GM18519 (cell line): ENCODE data around the gene KDM4F.

Source experiments
- ATAC-seq: cut with Tn5 transposase; IDR thresholded peaks from one replicate; pipeline ENCODE4 v1.9.1; 2021; ENCODE audit warnings: mild to moderate bottlenecking, moderate library complexity; ENCODE audit not compliant: unreplicated experiment, low FRiP score

The KDM4F gene

DNA sequence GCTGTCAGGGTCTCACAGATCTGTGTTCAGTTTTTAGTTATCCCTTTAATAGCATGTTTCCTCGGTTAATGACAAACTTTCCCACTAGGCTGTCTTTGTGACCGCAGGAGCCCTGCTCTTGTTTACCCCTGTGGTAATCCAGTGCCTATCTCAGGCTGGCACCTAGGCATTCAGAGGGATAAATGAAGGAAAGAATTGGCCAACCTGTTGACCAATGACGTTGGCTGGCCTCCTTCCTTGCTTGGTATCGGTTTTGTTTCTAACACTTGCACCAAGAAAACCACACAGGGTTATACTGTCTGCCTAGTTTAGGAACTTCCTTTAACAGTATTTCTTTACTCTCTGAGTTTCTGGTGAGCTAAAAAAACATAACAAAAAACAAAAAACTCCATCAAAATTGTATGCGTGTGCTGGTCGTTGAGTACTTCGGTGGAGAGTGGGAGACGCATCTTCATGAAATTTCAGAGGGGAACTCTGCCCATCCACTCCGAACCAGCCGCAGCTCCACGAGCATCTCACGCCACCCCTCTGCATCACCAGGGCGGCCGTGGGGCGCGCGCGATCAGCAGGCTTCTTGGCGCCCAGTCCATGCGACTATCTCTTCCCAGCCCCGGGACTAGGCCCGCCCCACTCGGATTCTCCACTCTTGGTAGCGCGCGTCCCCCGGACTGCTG is 39.9 kb downstream of the KDM4F start:
- ATAC-seq, result peak; percentile 14

DNA sequence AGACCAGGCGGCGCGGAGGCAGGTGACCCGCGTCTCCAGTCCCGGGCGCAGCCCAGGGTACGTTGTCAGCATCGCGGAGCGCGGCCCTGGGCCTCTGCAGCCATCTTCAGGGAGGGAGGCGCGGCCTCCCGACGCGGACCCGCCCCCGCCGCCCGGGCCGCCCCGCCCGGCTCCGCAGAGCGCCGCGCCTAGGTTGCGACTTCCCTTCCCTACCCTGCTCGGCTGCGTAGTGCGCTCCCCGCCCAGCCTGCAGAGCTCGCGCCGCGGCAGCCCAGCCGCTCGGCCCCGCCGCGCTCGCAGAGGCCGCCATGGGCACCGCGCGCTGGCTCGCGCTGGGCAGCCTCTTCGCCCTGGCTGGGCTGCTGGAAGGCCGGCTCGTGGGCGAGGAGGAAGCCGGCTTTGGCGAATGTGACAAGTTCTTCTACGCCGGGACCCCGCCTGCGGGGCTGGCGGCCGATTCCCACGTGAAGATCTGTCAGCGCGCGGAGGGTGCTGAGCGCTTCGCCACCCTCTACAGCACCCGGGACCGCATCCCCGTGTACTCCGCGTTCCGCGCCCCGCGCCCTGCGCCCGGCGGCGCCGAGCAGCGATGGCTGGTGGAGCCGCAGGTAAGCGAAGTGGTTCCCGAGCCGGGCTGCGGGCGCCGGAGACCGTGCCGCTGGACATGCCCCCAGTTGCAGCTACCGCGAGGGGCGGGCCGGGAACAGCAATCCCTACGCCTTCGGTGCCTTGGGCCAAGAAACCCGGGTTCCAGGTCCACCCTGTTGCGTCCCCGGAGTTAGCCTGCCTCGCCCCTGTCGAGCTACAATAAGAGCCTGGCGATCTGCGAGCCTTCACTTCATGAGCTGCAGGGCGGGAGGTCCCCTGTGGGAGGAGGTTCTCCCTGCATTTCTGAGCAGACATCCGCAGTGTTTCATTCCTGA is 40.7 kb downstream of the KDM4F start, which contains the start of gene ENDOD1:
TSS of gene ENDOD1 (plus strand) at position 227 of the 923 bp plus-strand sequence. CDS start at position 309, 82 bp downstream.
- peak; percentile 87 for ATAC-seq

DNA sequence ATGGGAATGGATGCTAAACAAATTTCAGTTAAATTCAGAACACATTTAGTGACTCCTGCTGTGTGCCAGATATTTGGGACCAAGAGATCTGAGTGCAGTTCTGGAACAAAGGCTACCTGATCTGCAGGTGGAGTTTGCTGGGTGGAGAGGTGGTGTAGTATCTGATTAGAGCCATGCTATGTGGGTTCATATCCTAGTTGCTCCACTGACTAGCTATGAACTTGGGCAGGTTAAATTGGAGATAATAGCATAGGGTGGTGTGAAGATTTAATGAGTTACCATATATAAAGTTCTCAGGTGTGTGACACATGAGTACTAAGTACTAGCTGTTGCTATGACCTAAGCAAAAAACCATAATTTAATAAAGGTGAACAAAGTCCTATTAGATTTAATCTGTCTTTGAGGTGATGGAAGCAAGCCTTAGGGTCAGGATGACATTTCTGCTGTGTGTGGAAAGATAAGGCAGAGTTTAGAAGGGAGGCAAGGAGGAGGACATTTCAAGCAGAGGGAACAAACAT is 42.5 kb downstream of the KDM4F start:
- ATAC-seq, result no peak

DNA sequence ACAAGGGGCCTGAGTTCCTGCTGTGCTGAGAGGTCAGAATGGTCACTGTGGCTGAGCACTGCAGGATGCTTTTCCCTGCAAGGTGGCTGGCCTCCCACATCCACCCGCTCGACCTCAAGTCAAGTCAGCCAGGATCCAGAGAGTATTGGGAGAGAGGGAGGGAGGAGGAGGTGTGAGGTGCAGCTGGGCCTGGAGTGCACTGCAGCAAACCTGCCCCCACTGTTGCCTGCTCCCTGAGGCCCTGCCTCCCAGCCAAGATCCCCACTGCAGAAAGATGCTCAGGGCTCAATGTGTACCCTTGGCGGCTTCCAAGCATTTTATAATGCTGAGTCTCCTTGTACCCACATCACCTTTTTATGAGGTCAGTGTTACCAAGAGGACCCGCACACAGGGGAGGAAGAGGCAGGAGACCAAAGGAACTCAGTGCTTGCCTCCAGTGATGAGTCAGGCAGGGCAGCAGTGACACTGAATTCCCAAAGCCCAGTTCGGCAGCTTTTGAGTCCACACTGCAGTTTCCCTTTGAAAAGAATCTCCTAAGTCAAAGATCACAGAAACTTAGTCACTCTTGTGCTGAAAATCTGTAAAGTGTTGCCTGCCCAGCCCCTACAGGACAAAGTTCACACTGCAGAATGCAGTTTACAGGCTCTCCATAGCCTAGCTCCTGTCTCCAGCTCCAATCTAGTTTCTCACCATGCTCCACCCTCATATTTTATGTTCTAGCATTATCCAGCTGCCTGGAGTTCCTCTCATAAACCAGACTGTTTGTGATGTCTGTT is 43.5 kb downstream of the KDM4F start:
- no peak for ATAC-seq

DNA sequence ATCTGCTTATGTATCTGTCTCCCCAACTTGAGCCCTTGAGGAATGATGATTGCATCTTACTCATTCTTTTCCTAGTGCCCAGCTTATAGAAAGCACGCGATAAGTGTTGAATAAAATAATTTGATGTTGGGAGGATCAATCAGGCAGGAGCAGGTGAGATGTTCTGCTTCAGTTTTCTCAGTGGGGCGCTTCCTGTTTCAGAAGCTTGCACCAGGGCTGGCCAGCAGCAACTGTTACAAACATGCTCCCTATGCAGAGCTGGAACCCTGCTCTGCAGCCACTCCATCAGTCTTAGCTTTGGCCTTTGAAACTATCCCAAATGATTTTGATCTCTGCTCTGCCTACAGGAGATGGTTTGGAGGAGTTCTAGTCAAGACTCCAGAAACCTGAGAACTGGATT is 44.3 kb downstream of the KDM4F start:
- no peak for ATAC-seq

DNA sequence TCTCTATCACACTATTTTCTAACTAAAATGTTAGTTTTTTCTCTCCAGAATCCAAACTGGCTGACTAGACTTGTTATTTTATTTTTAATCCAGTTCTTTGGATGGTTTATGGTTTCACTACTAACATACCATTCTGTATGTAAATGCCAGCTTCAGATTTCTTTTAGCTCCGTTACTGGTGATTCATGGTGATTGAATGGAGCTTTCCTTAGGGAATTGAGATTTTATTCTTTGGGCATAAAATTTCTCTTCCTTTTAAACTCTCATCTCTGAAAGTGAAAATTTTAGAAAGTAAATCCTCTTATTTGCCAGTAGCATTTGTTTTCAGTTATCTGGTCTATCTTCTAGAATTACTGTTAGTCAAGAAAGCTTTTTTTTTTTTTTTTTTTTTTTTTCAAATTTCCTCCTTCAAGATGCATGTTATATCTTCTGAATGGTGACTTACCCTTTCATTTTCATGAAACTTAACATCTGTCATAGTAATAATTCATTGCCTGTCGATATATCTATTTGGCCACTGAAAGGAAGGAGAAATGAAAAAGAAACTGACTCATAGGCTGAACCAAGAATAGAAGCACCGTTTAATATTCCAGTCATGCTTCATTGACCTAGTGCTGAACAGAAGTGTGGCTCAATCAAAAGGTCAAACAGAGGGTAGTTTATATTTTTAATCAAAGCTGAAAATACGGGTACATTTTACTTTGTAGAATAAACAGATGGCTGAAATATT is 46.8 kb downstream of the KDM4F start:
- peak; percentile 94 for ATAC-seq

DNA sequence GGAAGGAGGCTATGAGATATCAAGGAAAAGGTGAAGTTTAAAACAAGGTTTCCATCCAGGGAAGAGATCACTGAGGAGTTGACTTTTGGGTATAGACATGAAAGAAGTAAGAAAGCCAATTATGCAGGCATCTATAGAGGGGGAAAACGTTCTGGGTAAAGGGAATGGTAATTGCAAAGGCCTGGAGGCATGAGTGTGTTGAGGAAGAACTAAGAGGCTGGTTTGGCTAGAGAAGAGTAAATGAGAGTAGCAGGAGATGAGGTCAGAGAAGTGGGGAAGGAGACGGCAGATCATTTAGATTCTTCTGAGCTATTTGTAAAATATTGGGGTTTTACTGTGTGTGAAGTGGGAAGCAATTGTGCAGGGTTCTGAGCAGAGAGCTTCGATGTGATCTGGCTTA is 48.0 kb downstream of the KDM4F start:
- ATAC-seq, result no peak

DNA sequence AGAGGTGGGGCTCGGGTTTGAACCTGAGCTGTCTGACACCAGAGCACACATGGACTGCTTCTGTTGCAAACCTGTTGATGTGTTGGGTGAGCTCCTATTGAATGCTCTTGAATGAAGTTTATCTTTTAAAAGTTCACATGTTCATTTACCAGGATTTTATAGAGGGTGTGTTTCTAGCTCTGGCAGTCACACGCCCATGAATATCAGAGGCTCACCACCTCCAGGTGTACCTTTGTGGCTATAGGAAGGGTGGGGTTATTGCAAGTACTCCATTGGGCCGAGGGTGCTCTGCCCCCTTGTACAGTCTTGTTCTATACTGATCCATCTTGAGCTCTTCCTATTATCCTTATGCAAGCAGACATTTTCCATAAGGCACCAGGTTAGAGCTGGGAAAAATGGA is 49.6 kb downstream of the KDM4F start:
- no peak for ATAC-seq

DNA sequence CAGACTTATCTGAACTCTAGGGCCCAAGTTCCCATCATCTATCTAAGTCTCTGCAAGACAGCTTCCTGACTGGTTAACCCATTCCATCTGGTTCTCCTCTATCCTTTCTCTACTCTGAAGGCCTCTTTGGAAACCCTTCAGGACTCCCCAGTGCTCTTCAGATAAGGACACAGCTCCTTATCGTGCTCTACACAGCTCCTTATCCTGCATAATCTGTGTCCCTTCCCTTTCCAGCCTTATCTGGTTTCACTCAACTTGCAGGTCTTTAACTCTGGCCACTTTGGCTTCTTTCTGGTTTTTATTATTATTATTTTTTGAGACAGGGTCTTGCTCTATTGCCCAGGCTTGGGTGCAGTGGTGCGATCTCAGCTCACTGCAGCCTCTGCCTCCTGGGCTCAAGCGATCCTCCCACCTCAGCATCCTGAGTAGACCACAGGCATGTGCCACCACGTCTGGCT is 51.0 kb downstream of the KDM4F start:
- no peak for ATAC-seq
